H1 (cell line): Measurements from ENCODE around the gene TLR1. TPM values are rescaled to one million over a fixed set of nuclear protein-coding genes. Genes with fewer than 3 reads are reported as not detected.

ENCODE experiments used
- ASH2L ChIP-seq: fragments of 200-600, 300-600 bp; sonication (generic); IDR thresholded peaks from one replicate; pipeline ENCODE4 v1.7.1; 2017; ENCODE audit warnings: low read length
- BACH1 ChIP-seq: IDR thresholded peaks from 2 replicates; pipeline ENCODE4 v1.6.1; 2012; ENCODE audit warnings: low read length, improper control_type of control experiment
- EP300 ChIP-seq, 2 experiments: IDR thresholded peaks; 1 replicate in 1 of 2; 2 replicates in 1 of 2; pipeline ENCODE4 v1.6.1; 2011 to 2012; ENCODE audit warnings: low read depth in 2 of 2, low read length in 2 of 2, mild to moderate bottlenecking in 2 of 2, borderline replicate concordance in 1 of 2, inconsistent platforms in 1 of 2, moderate library complexity in 1 of 2
- EZH2 ChIP-seq: fragments of 200-600 bp; sonication (generic); IDR thresholded peaks from 2 replicates; pipeline ENCODE4 v1.7.1; 2012; ENCODE audit warnings: low read depth, mild to moderate bottlenecking, moderate library complexity, low read length, inconsistent platforms; ENCODE audit not compliant: severe bottlenecking
- KDM4A ChIP-seq: IDR thresholded peaks from one replicate; pipeline ENCODE4 v1.7.1; 2012; ENCODE audit warnings: low read depth, mild to moderate bottlenecking, moderate library complexity, low read length, inconsistent platforms; ENCODE audit not compliant: severe bottlenecking
- POU5F1 ChIP-seq: IDR thresholded peaks from 2 replicates; pipeline ENCODE4 v1.6.1; 2011; ENCODE audit warnings: low read depth, mild to moderate bottlenecking, low read length, moderate library complexity
- RFX5 ChIP-seq: IDR thresholded peaks from 2 replicates; pipeline ENCODE4 v1.6.1; 2011; ENCODE audit warnings: low read depth, low read length, improper control_type of control experiment, borderline replicate concordance
- SAP30 ChIP-seq: fragments of 300-600 bp; sonication (generic); IDR thresholded peaks from 2 replicates; pipeline ENCODE4 v1.7.1; 2012; ENCODE audit warnings: low read length, moderate library complexity, mild to moderate bottlenecking, inconsistent platforms; ENCODE audit not compliant: insufficient read depth, insufficient replicate concordance
- SIX5 ChIP-seq: IDR thresholded peaks from 2 replicates; pipeline ENCODE4 v1.6.1; 2011; ENCODE audit warnings: mild to moderate bottlenecking, low read depth, low read length
- SP2 ChIP-seq: IDR thresholded peaks from 2 replicates; pipeline ENCODE4 v1.6.1; 2012; ENCODE audit warnings: mild to moderate bottlenecking, low read length, inconsistent platforms
- polyA plus RNA-seq, 7 experiments: library from polyadenylated mRNA; depleted of rRNA in 3 of 7; stranded (reverse) in 5 of 7; unstranded in 2 of 7; fragments of >200 nt in 5 of 7; fragments of 200-250 nt in 2 of 7; gene quantifications; 1 replicate in 5 of 7; 2 replicates in 1 of 7; 4 replicates in 1 of 7; pipeline versions ENCODE4 v1.2.1 to v1.2.3, GENCODE V29; 2011 to 2013; ENCODE audit warnings: missing spikeins in 2 of 7, mixed read lengths in 2 of 7
- total RNA-seq: library from RNA; stranded (reverse); fragmentation: NEBNext Ultra II Directional; extraction: Animal tissue kit (Norgen Biotek cat#: 25700); gene quantifications from 2 replicates; pipeline ENCODE4 v1.2.1, GENCODE V29; 2021
- TF ChIP-seq, protein P1 (sequence below): fragments of 300-600 bp; sonication (generic); IDR thresholded peaks from 2 replicates; pipeline ENCODE4 v1.7.1; 2012; ENCODE audit warnings: low read length, moderate library complexity, mild to moderate bottlenecking, inconsistent platforms; ENCODE audit not compliant: insufficient replicate concordance

TLR1 gene
- total and polyA plus RNA-seq, 2 of the 8 experiments (the other 6 are each of a cell fraction or from before 2014, with no cell fraction given): not detected

GRCh38 chr4:38751341-38752010 is 53.1 kb downstream of the TLR1 start (continued):
- TF ChIP-seq, protein P1, sequence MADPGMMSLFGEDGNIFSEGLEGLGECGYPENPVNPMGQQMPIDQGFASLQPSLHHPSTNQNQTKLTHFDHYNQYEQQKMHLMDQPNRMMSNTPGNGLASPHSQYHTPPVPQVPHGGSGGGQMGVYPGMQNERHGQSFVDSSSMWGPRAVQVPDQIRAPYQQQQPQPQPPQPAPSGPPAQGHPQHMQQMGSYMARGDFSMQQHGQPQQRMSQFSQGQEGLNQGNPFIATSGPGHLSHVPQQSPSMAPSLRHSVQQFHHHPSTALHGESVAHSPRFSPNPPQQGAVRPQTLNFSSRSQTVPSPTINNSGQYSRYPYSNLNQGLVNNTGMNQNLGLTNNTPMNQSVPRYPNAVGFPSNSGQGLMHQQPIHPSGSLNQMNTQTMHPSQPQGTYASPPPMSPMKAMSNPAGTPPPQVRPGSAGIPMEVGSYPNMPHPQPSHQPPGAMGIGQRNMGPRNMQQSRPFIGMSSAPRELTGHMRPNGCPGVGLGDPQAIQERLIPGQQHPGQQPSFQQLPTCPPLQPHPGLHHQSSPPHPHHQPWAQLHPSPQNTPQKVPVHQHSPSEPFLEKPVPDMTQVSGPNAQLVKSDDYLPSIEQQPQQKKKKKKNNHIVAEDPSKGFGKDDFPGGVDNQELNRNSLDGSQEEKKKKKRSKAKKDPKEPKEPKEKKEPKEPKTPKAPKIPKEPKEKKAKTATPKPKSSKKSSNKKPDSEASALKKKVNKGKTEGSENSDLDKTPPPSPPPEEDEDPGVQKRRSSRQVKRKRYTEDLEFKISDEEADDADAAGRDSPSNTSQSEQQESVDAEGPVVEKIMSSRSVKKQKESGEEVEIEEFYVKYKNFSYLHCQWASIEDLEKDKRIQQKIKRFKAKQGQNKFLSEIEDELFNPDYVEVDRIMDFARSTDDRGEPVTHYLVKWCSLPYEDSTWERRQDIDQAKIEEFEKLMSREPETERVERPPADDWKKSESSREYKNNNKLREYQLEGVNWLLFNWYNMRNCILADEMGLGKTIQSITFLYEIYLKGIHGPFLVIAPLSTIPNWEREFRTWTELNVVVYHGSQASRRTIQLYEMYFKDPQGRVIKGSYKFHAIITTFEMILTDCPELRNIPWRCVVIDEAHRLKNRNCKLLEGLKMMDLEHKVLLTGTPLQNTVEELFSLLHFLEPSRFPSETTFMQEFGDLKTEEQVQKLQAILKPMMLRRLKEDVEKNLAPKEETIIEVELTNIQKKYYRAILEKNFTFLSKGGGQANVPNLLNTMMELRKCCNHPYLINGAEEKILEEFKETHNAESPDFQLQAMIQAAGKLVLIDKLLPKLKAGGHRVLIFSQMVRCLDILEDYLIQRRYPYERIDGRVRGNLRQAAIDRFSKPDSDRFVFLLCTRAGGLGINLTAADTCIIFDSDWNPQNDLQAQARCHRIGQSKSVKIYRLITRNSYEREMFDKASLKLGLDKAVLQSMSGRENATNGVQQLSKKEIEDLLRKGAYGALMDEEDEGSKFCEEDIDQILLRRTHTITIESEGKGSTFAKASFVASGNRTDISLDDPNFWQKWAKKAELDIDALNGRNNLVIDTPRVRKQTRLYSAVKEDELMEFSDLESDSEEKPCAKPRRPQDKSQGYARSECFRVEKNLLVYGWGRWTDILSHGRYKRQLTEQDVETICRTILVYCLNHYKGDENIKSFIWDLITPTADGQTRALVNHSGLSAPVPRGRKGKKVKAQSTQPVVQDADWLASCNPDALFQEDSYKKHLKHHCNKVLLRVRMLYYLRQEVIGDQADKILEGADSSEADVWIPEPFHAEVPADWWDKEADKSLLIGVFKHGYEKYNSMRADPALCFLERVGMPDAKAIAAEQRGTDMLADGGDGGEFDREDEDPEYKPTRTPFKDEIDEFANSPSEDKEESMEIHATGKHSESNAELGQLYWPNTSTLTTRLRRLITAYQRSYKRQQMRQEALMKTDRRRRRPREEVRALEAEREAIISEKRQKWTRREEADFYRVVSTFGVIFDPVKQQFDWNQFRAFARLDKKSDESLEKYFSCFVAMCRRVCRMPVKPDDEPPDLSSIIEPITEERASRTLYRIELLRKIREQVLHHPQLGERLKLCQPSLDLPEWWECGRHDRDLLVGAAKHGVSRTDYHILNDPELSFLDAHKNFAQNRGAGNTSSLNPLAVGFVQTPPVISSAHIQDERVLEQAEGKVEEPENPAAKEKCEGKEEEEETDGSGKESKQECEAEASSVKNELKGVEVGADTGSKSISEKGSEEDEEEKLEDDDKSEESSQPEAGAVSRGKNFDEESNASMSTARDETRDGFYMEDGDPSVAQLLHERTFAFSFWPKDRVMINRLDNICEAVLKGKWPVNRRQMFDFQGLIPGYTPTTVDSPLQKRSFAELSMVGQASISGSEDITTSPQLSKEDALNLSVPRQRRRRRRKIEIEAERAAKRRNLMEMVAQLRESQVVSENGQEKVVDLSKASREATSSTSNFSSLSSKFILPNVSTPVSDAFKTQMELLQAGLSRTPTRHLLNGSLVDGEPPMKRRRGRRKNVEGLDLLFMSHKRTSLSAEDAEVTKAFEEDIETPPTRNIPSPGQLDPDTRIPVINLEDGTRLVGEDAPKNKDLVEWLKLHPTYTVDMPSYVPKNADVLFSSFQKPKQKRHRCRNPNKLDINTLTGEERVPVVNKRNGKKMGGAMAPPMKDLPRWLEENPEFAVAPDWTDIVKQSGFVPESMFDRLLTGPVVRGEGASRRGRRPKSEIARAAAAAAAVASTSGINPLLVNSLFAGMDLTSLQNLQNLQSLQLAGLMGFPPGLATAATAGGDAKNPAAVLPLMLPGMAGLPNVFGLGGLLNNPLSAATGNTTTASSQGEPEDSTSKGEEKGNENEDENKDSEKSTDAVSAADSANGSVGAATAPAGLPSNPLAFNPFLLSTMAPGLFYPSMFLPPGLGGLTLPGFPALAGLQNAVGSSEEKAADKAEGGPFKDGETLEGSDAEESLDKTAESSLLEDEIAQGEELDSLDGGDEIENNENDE: no peak
- no peak for TF ChIP-seq ASH2L
- no peak for TF ChIP-seq EP300 (IDR thresholded peaks at IDR 0.05; ENCODE audit: borderline replicate concordance in 1 of 2, low read depth in 2 of 2, low read length in 2 of 2)
- TF ChIP-seq EZH2: no peak
- no peak for TF ChIP-seq RFX5
- no peak for TF ChIP-seq SAP30
- TF ChIP-seq SIX5: no peak
- TF ChIP-seq KDM4A: no peak
- no peak for TF ChIP-seq SP2
- no peak for TF ChIP-seq POU5F1
- no peak for TF ChIP-seq BACH1
